Osteoblast (primary cell): ENCODE data around the gene IFFO2. TPM values are rescaled to one million over a fixed set of nuclear protein-coding genes. Genes with fewer than 3 reads are reported as not detected.

Experiments
- DNase-seq: peaks from one replicate; pipeline ENCODE4 v3.0.0; 2011; ENCODE audit warnings: low spot score, mixed read lengths; ENCODE audit not compliant: insufficient read length; ENCODE audit errors: missing footprints
- H2AFZ ChIP-seq: 2 replicates; pipeline ENCODE4 v1.6.0; 2011; ENCODE audit warnings: mild to moderate bottlenecking, low read length
- H3K27ac ChIP-seq: 2 replicates; pipeline ENCODE4 v1.5.1; 2011; ENCODE audit warnings: mild to moderate bottlenecking, low read depth, low read length, moderate library complexity
- H3K27me3 ChIP-seq: 2 replicates; pipeline ENCODE4 v1.6.0; 2012; ENCODE audit warnings: mild to moderate bottlenecking, control low read depth, inconsistent platforms, low read length, moderate library complexity; ENCODE audit not compliant: insufficient read depth
- H3K36me3 ChIP-seq: 2 replicates; pipeline ENCODE4 v1.5.1; 2011; ENCODE audit warnings: mild to moderate bottlenecking, low read length, control low read depth, moderate library complexity; ENCODE audit not compliant: insufficient read depth
- H3K4me1 ChIP-seq: 2 replicates; pipeline ENCODE4 v1.5.1; 2011; ENCODE audit warnings: mild to moderate bottlenecking, low read length, control low read depth, moderate library complexity; ENCODE audit not compliant: insufficient read depth
- H3K4me2 ChIP-seq: 2 replicates; pipeline ENCODE4 v1.6.0; 2011; ENCODE audit warnings: mild to moderate bottlenecking, low read length; ENCODE audit not compliant: insufficient read depth
- H3K4me3 ChIP-seq: fragments of 200-600 bp; sonication (generic); 3 replicates; pipeline ENCODE4 v1.5.1; 2012; ENCODE audit warnings: mild to moderate bottlenecking, low read length, inconsistent platforms; ENCODE audit not compliant: insufficient read depth
- H3K79me2 ChIP-seq: 2 replicates; pipeline ENCODE4 v1.6.0; 2012; ENCODE audit warnings: mild to moderate bottlenecking, low read length, control low read depth, inconsistent platforms; ENCODE audit not compliant: insufficient read depth
- H3K9me3 ChIP-seq: 2 replicates; pipeline ENCODE4 v1.5.1; 2011; ENCODE audit warnings: low read depth, low read length, control low read depth
- H4K20me1 ChIP-seq: 2 replicates; pipeline ENCODE4 v1.6.0; 2012; ENCODE audit warnings: mild to moderate bottlenecking, low read length, control low read depth; ENCODE audit not compliant: insufficient read depth
- total RNA-seq: library from RNA; depleted of rRNA; stranded (reverse); fragments of >200 nt; gene quantifications from 2 replicates; pipeline ENCODE4 v1.2.3, GENCODE V29; 2012
- TF ChIP-seq, protein P1 (sequence below): IDR thresholded peaks from 2 replicates; pipeline ENCODE4 v1.5.1; 2011; ENCODE audit warnings: mild to moderate bottlenecking, low read depth, low read length, moderate library complexity; ENCODE audit errors: extremely low read depth

The IFFO2 gene
- total RNA-seq, 1 donor = 10.9 TPM

DNA sequence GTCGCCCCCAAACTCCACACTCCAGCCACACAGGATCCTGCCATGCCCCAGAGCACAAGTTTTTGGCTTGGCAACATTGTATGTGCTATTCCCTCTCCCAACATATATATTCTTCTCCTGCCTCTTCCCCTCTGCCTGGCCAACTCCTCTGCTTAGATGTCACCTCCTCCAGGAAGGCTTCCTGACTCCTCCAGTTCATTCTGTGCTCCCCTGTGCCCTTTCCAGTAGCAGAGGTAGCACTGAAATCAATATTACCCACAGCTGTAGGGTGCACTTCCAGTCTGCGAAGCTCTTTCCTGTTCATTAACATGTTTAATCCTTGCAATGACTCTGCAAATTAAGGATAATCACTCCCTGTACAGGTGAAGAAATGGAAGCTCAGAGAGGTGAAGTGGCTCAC is 75.3 kb downstream of the IFFO2 start:
- H3K27ac ChIP-seq = no peak overlapping the region
- no peaks in the 10 kb centered on the region for H3K27me3 ChIP-seq
- no peak overlapping the region for H2AFZ ChIP-seq
- no peaks in the 10 kb centered on the region for H3K9me3 ChIP-seq
- H4K20me1 ChIP-seq = peaks cover 9% of the 10 kb centered on the region
- peaks cover 26% of the 10 kb centered on the region for H3K4me1 ChIP-seq
- DNase-seq = no peak
- no peaks in the 10 kb centered on the region for H3K79me2 ChIP-seq
- H3K4me2 ChIP-seq = no peak overlapping the region
- no peak overlapping the region for H3K4me3 ChIP-seq
- TF ChIP-seq, protein P1, sequence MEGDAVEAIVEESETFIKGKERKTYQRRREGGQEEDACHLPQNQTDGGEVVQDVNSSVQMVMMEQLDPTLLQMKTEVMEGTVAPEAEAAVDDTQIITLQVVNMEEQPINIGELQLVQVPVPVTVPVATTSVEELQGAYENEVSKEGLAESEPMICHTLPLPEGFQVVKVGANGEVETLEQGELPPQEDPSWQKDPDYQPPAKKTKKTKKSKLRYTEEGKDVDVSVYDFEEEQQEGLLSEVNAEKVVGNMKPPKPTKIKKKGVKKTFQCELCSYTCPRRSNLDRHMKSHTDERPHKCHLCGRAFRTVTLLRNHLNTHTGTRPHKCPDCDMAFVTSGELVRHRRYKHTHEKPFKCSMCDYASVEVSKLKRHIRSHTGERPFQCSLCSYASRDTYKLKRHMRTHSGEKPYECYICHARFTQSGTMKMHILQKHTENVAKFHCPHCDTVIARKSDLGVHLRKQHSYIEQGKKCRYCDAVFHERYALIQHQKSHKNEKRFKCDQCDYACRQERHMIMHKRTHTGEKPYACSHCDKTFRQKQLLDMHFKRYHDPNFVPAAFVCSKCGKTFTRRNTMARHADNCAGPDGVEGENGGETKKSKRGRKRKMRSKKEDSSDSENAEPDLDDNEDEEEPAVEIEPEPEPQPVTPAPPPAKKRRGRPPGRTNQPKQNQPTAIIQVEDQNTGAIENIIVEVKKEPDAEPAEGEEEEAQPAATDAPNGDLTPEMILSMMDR = no peak
- H3K36me3 ChIP-seq = no peaks in the 10 kb centered on the region

DNA sequence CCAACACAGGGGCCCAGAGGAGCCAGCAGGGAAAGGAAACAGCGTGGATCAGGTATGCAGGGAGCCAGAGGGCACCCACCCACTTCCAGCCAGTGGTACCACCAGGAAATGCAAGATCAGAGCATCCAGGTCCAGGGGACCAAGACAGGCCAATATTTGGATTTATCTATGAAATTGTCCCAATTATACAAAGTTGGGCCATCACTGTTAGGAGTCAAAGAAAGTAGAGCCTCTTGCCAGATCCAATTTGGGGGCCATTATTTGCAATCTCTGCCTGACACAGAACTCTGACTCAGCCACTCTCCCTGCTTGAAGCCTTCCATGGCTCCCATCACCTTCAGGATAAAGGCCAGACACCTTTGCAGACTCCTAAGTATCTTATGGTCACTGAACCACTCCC is 75.9 kb downstream of the IFFO2 start:
- no peak overlapping the region for H3K27ac ChIP-seq
- no peaks in the 10 kb centered on the region for H3K36me3 ChIP-seq
- peaks cover 9% of the 10 kb centered on the region for H4K20me1 ChIP-seq
- no peak overlapping the region for H3K4me3 ChIP-seq
- H3K4me2 ChIP-seq = no peak overlapping the region
- no peaks in the 10 kb centered on the region for H3K79me2 ChIP-seq
- H3K4me1 ChIP-seq = peaks cover 20% of the 10 kb centered on the region
- TF ChIP-seq, protein P1 = no peak
- no peaks in the 10 kb centered on the region for H3K9me3 ChIP-seq
- H2AFZ ChIP-seq = no peak overlapping the region
- no peak for DNase-seq
- H3K27me3 ChIP-seq = no peaks in the 10 kb centered on the region

DNA sequence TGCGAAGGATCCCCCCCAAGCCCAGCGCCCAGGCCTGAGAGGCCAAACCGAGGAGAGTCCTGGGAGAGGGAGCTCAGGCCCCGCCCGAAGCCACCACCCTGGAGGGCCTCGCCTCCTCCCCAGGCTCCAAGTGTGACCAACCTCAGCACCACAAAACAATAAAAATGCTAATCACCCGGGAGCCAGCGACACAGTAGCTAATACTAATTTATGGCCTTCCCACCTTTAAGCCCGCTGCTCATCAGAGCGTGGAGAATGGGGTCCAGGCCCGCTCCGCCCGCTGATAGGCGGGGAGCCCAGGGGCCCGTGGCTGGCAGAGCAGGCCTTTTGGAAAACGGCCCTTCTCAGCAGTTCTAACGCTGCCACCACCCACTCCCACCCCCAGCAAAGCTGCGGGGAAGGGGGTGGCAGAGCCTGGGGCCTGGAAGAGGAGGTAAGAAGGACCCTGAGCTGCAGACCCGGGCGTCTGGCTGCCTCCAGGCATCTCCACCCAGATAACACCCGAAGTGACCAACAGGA is 76.6 kb downstream of the IFFO2 start:
- Histone ChIP-seq H3K36me3 (no peaks in the 10 kb centered on the region), H3K79me2 (no peaks in the 10 kb centered on the region), H3K4me2 (no peak overlapping the region), H3K4me3 (no peak overlapping the region), H3K27me3 (no peaks in the 10 kb centered on the region), H3K4me1 (peaks cover 20% of the 10 kb centered on the region), H2AFZ (no peak overlapping the region), H3K27ac (no peak overlapping the region), H4K20me1 (peaks cover 9% of the 10 kb centered on the region), H3K9me3 (no peaks in the 10 kb centered on the region)
- no peak for DNase-seq
- TF ChIP-seq, protein P1 = no peak

DNA sequence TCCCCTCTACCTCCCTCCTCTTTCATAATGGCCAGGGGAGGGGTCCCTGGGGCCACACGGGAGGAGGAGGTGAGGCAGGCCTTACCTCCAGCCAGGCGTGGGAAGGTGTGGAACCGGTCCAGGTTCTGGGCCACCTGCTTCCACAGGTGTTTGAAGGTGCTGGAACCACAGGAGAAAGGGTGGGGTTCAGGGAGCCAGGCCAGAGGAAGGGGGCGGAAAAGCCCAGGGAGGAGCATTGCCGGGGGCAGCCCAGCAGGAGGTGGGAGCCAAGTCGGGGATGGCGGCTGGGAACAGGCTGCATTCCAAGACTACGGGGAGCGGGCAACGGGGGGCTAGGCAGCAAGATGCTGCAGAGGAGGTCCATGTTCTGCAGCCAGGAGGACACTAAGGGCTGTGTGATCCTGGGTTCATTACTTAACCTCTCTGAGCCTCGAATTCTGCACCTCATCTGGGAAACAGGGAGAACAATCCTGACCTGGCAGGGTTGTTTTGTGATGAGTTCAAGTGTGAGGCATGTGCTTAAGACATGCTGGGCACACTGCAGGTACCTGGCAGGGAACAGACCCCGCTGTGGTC is 77.2 kb downstream of the IFFO2 start:
- H3K27ac ChIP-seq = no peak overlapping the region
- no peak overlapping the region for H3K4me2 ChIP-seq
- TF ChIP-seq, protein P1 = no peak
- no peak overlapping the region for H3K4me3 ChIP-seq
- H3K36me3 ChIP-seq = no peaks in the 10 kb centered on the region
- H3K79me2 ChIP-seq = no peaks in the 10 kb centered on the region
- H2AFZ ChIP-seq = no peak overlapping the region
- H3K27me3 ChIP-seq = no peaks in the 10 kb centered on the region
- peaks cover 16% of the 10 kb centered on the region for H3K4me1 ChIP-seq
- H4K20me1 ChIP-seq = peaks cover 9% of the 10 kb centered on the region
- DNase-seq = no peak
- no peaks in the 10 kb centered on the region for H3K9me3 ChIP-seq
